Erythroblast (primary cell): ENCODE measurements around the gene KIRREL3.

Experiments used
- GATA1 ChIP-seq: IDR thresholded peaks from 2 replicates; pipeline ENCODE4 v1.6.1; 2011; ENCODE audit warnings: low read depth, mild to moderate bottlenecking, control low read depth, low read length, moderate library complexity
- POLR2A ChIP-seq: IDR thresholded peaks from 2 replicates; pipeline ENCODE4 v1.6.1; 2011; ENCODE audit warnings: mild to moderate bottlenecking, low read length

GRCh38 chr11:126380909-126381308, 619.7 kb downstream of the KIRREL3 start:
- no peak for TF ChIP-seq POLR2A
- TF ChIP-seq GATA1 = no peak
